NB4 (cell line): ENCODE results near the gene OIT3.

ENCODE experiments used
- CTCF ChIP-seq: IDR thresholded peaks from one replicate; pipeline ENCODE4 v1.5.1; 2012; ENCODE audit warnings: low read depth, low read length
- MYC ChIP-seq: IDR thresholded peaks from 2 replicates; pipeline ENCODE4 v1.6.1; 2011; ENCODE audit warnings: low read depth, low read length
- POLR2A ChIP-seq: IDR thresholded peaks from 2 replicates; pipeline ENCODE4 v1.6.1; 2011; ENCODE audit warnings: mild to moderate bottlenecking; ENCODE audit not compliant: insufficient read length; ENCODE audit errors: extremely low read depth
- TF ChIP-seq, protein P1 (sequence below): IDR thresholded peaks from 2 replicates; pipeline ENCODE4 v1.6.1; 2011; ENCODE audit warnings: low read depth, low read length

- no peak for TF ChIP-seq POLR2A
- TF ChIP-seq CTCF = no peak
- TF ChIP-seq, protein P1, sequence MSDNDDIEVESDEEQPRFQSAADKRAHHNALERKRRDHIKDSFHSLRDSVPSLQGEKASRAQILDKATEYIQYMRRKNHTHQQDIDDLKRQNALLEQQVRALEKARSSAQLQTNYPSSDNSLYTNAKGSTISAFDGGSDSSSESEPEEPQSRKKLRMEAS = no peak
- TF ChIP-seq MYC = no peak
Observed at GRCh38 chr10:72883861-72884260, 9.7 kb upstream of the OIT3 start.
